Measurements from ENCODE around the gene CBLC. TPM values are rescaled to one million over a fixed set of nuclear protein-coding genes. Genes with fewer than 3 reads are reported as not detected.

Gene CBLC
- total RNA-seq, 1 experiment from 2014 or later, result not detected

DNA sequence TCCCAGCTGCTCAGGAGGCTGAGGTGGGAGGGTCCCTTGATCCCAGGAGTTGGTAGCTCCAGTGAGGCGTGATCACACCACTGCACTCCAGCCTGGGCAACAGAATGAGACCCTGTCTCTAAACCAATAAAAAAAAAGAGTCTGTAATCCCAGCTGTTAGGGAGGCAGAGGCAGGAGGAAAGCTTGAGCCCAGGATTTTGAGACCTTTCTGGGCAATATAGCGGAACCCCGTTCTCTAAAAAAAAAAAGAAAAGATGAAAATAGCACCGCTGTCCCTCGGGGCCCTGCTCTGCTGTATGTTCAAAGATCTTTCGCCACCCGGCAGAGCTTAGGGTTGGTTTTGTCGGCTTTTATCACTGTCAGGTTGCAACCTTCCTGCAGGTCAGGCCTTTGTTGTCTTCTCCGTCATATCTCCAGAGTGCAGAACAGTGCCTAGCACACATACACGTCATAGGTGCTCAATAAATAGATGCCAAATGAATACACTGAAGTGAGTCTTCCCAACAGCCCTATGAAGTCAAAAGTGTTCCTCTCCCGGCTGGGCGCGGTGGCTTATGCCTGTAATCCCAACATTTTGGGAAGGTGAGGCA lies 17.8 kb downstream of the CBLC start:
- Histone ChIP-seq H3K27ac (ENCODE audit: low read length) (no peak overlapping the region), H2AFZ (ENCODE audit: low read length) (no peak overlapping the region), H3K27me3 (ENCODE audit: low read length) (no peaks in the 10 kb centered on the region), H4K20me1 (ENCODE audit: insufficient read depth, low read depth, low read length) (no peaks in the 10 kb centered on the region), H3K4me3 (ENCODE audit: low read length) (no peak overlapping the region), H3K9me2 (replicated peaks; ENCODE audit: insufficient read depth, low read length) (no peaks in the 10 kb centered on the region), H3K36me3 (ENCODE audit: insufficient read depth, low read length) (no peaks in the 10 kb centered on the region), H3K79me2 (ENCODE audit: low read length) (no peaks in the 10 kb centered on the region), H3K4me2 (ENCODE audit: low read depth, low read length, poor library complexity, severe bottlenecking) (no peak overlapping the region), H3K9me3 (ENCODE audit: low read length) (no peaks in the 10 kb centered on the region), H3K4me1 (ENCODE audit: low read length) (no peaks in the 10 kb centered on the region), H3K9ac (ENCODE audit: low read length) (no peak overlapping the region)
- no peak for DNase-seq

DNA sequence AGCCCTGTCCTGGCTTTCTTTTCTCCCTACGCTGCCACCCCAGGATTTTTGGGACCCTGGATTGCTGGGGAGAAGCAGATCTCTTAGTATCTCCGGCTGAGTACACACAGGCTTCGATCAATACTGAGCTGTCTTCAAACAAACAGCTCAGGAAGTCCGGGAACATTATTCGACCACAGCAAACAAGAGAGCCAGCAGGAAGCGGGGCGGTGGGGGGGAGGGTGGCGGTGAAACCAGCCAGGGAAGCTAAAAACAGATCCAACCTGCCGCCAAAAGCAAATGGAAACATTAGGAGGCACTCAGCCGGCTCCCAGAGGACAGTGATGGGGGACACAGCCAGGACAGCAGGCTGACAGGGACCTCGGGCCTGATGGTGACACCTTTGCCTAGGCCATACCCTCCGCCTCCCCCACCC lies 19.0 kb downstream of the CBLC start:
- Histone ChIP-seq H2AFZ (ENCODE audit: low read length) (no peak overlapping the region), H3K27me3 (ENCODE audit: low read length) (no peaks in the 10 kb centered on the region), H3K4me1 (ENCODE audit: low read length) (no peaks in the 10 kb centered on the region), H3K4me2 (ENCODE audit: low read depth, low read length, poor library complexity, severe bottlenecking) (no peak overlapping the region), H3K9me3 (ENCODE audit: low read length) (no peaks in the 10 kb centered on the region), H3K36me3 (ENCODE audit: insufficient read depth, low read length) (no peaks in the 10 kb centered on the region), H3K9ac (ENCODE audit: low read length) (no peak overlapping the region), H3K79me2 (ENCODE audit: low read length) (no peaks in the 10 kb centered on the region), H3K9me2 (replicated peaks; ENCODE audit: insufficient read depth, low read length) (no peaks in the 10 kb centered on the region), H3K27ac (ENCODE audit: low read length) (no peak overlapping the region), H4K20me1 (ENCODE audit: insufficient read depth, low read depth, low read length) (no peaks in the 10 kb centered on the region), H3K4me3 (ENCODE audit: low read length) (no peak overlapping the region)
- DNase-seq, result no peak

DNA sequence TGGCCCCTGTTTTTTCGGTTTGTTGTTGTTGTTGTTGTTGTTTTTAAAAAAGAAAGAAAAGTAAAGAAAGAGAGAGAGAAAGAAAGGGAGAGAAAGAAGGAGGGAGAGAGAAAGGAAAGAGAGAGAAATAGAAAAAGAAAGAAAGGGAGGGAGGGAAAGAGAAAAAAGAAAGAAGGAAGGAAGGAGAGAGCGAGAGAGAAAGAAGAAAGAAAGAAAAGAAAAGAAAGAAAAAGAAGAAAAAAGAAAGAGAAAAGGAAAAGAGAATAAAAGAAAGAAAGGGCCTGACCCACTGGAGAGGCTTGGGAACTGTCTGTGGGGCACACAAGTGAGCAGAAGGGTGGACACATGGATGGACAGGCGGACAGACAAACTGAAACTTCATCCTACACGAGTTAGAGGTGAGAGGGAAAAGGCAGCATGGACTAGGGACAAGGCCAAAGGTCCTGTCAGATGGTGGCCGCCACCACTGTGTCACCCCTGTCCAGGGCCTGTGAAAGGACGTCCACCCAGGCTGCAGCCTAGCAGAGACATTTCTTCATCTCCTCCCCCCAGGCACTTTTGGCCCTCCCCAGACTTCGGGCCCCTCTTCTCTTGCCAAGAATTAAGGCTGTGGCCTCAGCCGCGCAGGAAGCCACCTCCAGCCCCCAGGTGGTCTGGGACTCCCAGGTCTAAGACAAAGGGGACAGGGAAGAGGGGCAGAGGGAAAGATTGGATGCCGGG lies 22.1 kb downstream of the CBLC start:
- Histone ChIP-seq H3K9ac (ENCODE audit: low read length) (no peak overlapping the region), H3K4me1 (ENCODE audit: low read length) (no peaks in the 10 kb centered on the region), H2AFZ (ENCODE audit: low read length) (no peak overlapping the region), H3K9me3 (ENCODE audit: low read length) (no peaks in the 10 kb centered on the region), H3K27ac (ENCODE audit: low read length) (no peak overlapping the region), H3K79me2 (ENCODE audit: low read length) (no peaks in the 10 kb centered on the region), H3K4me3 (ENCODE audit: low read length) (no peak overlapping the region), H3K27me3 (ENCODE audit: low read length) (no peaks in the 10 kb centered on the region), H4K20me1 (ENCODE audit: insufficient read depth, low read depth, low read length) (no peaks in the 10 kb centered on the region), H3K4me2 (ENCODE audit: low read depth, low read length, poor library complexity, severe bottlenecking) (no peak overlapping the region), H3K36me3 (ENCODE audit: insufficient read depth, low read length) (no peaks in the 10 kb centered on the region), H3K9me2 (replicated peaks; ENCODE audit: insufficient read depth, low read length) (no peaks in the 10 kb centered on the region)
- DNase-seq, result no peak

DNA sequence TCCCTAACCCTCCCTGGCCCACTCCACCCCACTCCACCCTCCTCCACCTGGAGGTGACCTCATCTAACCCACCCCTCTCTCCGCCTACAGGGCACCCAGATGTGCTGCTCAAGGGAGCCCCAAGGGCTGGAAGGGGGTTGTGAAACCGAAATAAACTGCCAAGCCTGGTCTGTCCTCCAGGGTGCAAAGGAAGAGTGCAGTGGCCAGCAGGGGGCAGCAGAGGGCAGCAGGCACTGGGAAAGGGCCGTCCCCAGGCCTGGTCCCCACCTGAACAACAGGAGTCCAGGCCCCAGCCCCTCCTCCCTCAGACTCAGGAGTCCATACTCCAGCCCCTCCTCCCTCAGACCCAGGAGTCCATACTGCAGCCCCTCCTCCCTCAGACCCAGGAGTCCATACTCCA lies 22.8 kb downstream of the CBLC start:
- H3K4me2 ChIP-seq (ENCODE audit: low read depth, low read length, poor library complexity, severe bottlenecking), result no peak overlapping the region
- H3K79me2 ChIP-seq (ENCODE audit: low read length), result no peaks in the 10 kb centered on the region
- H2AFZ ChIP-seq (ENCODE audit: low read length), result no peak overlapping the region
- H3K9ac ChIP-seq (ENCODE audit: low read length), result no peak overlapping the region
- no peaks in the 10 kb centered on the region for H3K27me3 ChIP-seq (ENCODE audit: low read length)
- H3K4me3 ChIP-seq (ENCODE audit: low read length), result no peak overlapping the region
- peak; percentile 91 for DNase-seq
- no peaks in the 10 kb centered on the region for H3K9me2 ChIP-seq (replicated peaks; ENCODE audit: insufficient read depth, low read length)
- H3K27ac ChIP-seq (ENCODE audit: low read length), result no peak overlapping the region
- no peaks in the 10 kb centered on the region for H3K4me1 ChIP-seq (ENCODE audit: low read length)
- H3K9me3 ChIP-seq (ENCODE audit: low read length), result no peaks in the 10 kb centered on the region
- no peaks in the 10 kb centered on the region for H4K20me1 ChIP-seq (ENCODE audit: insufficient read depth, low read depth, low read length)
- no peaks in the 10 kb centered on the region for H3K36me3 ChIP-seq (ENCODE audit: insufficient read depth, low read length)

DNA sequence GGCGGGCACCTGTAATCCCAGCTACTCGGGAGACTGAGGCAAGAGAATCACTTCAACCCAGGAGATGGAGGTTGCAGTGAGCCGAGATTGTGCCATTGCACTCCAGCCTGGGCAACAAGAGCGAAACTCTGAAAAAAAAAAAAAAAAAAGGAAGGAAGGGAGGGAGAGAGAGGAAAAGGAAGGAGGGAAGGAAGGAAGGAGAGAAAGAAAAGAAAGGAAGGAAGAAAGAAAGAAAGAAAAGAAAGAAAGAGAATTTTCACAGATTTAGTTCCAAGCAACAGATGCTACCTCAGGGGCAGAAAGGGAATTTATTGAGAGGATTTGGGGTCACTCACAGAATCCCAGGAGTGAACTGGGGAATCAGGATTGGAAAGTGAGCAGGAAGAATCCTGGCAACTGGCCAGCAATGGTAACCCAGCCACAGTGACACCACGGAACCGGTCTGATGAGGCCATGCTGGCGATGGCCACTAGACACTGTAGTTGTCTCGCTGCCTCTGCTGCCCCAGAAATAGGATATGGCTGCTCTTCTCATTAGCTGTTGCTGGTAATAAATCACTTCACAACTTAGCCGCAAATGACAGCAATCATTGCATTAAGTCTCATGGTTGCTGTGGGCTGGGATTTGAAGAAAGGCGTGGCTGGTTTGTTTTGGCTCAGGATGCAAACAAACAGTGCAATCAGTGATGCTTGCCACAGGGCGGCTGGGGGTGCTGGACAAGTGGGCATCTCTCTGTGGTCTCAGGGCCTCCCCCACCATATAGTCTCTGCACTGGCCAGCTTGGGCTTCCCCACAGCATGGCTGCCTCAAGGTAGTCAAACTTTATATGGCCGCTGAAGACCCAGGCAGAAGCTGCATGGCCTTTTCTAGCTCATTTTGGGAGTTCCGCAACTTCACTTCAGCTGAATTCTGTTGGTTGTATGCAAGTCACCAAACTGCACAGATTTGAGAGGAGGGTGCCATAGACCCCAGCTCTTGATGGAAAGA lies 26.0 kb downstream of the CBLC start:
- H3K4me3 ChIP-seq (ENCODE audit: low read length), result no peak overlapping the region
- no peaks in the 10 kb centered on the region for H3K79me2 ChIP-seq (ENCODE audit: low read length)
- no peak overlapping the region for H2AFZ ChIP-seq (ENCODE audit: low read length)
- no peak for DNase-seq
- H3K4me1 ChIP-seq (ENCODE audit: low read length), result no peaks in the 10 kb centered on the region
- H3K9me3 ChIP-seq (ENCODE audit: low read length), result no peaks in the 10 kb centered on the region
- no peaks in the 10 kb centered on the region for H3K36me3 ChIP-seq (ENCODE audit: insufficient read depth, low read length)
- no peaks in the 10 kb centered on the region for H3K27me3 ChIP-seq (ENCODE audit: low read length)
- H3K9ac ChIP-seq (ENCODE audit: low read length), result no peak overlapping the region
- no peaks in the 10 kb centered on the region for H4K20me1 ChIP-seq (ENCODE audit: insufficient read depth, low read depth, low read length)
- H3K4me2 ChIP-seq (ENCODE audit: low read depth, low read length, poor library complexity, severe bottlenecking), result no peak overlapping the region
- H3K27ac ChIP-seq (ENCODE audit: low read length), result no peak overlapping the region
- H3K9me2 ChIP-seq (replicated peaks; ENCODE audit: insufficient read depth, low read length), result no peaks in the 10 kb centered on the region

DNA sequence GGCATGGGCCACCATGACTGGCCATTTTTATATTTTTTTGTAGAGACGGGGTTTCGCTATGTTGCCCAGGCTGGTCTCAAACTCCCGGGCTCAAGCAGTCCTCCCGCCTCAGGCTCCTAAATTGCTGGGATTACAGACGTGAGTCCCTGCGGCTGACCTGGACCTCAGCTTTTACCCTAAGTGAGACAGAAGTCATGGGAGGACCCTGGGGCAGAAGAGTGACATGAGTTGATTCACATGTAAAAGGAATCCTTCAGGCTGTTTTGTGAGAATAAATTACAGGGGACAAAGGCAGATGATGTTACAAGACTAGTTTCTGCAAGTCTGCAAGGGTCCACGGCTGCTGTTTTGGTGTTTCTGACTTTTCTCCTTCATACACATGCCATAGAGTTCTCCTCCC lies 28.6 kb downstream of the CBLC start:
- Histone ChIP-seq H3K4me3 (ENCODE audit: low read length) (no peak overlapping the region), H4K20me1 (ENCODE audit: insufficient read depth, low read depth, low read length) (no peaks in the 10 kb centered on the region), H3K27me3 (ENCODE audit: low read length) (no peaks in the 10 kb centered on the region), H3K4me2 (ENCODE audit: low read depth, low read length, poor library complexity, severe bottlenecking) (no peak overlapping the region), H3K9me2 (replicated peaks; ENCODE audit: insufficient read depth, low read length) (no peaks in the 10 kb centered on the region), H3K36me3 (ENCODE audit: insufficient read depth, low read length) (no peaks in the 10 kb centered on the region), H3K79me2 (ENCODE audit: low read length) (no peaks in the 10 kb centered on the region), H3K9ac (ENCODE audit: low read length) (no peak overlapping the region), H3K9me3 (ENCODE audit: low read length) (no peaks in the 10 kb centered on the region), H3K4me1 (ENCODE audit: low read length) (no peaks in the 10 kb centered on the region), H3K27ac (ENCODE audit: low read length) (no peak overlapping the region), H2AFZ (ENCODE audit: low read length) (no peak overlapping the region)
- DNase-seq, result no peak

DNA sequence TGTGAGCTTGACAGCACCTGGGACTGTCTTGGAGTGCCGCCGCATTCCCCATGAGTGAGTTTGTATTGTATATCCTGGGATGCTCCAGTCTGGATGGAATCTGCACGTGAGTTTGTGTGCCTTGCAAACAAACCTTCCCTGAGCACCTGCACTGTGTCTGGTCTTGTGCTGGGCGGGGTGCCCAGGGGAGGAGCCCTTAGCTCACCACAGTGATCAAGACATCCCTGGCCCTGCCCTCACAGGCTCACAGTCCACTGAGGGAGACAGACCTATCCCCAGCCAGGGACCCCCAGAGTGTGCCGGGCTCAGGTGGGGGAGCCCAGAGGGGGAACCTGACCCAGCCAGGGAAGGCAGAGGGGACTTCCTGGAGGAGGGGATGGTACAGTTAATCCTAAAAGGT lies 29.5 kb downstream of the CBLC start:
- Histone ChIP-seq H3K9ac (ENCODE audit: low read length) (no peak overlapping the region), H3K36me3 (ENCODE audit: insufficient read depth, low read length) (no peaks in the 10 kb centered on the region), H3K4me2 (ENCODE audit: low read depth, low read length, poor library complexity, severe bottlenecking) (no peak overlapping the region), H3K27me3 (ENCODE audit: low read length) (no peaks in the 10 kb centered on the region), H3K79me2 (ENCODE audit: low read length) (no peaks in the 10 kb centered on the region), H4K20me1 (ENCODE audit: insufficient read depth, low read depth, low read length) (no peaks in the 10 kb centered on the region), H3K4me3 (ENCODE audit: low read length) (no peak overlapping the region), H3K4me1 (ENCODE audit: low read length) (no peaks in the 10 kb centered on the region), H3K9me3 (ENCODE audit: low read length) (no peaks in the 10 kb centered on the region), H3K27ac (ENCODE audit: low read length) (no peak overlapping the region), H3K9me2 (replicated peaks; ENCODE audit: insufficient read depth, low read length) (no peaks in the 10 kb centered on the region), H2AFZ (ENCODE audit: low read length) (no peak overlapping the region)
- no peak for DNase-seq
